Spleen (tissue), 11 donors: ENCODE data around the gene DQX1. TPM values are rescaled to one million over a fixed set of nuclear protein-coding genes. Genes with fewer than 3 reads are reported as not detected.
A peak's percentile ranks its signal among the peaks of the same experiment; 100 is the strongest.

Experiments
- DNase-seq: peaks from one replicate; pipeline ENCODE4 v3.0.0-alpha.2; 2020
- H3K27ac ChIP-seq, 8 donors: fragments of 200-600 bp; sonication (generic) in 7 of 8; 1 replicate in 4 of 8; 2 replicates in 4 of 8; pipeline versions ENCODE4 v1.5.0 to v1.8.0; 2016 to 2021; ENCODE audit warnings: inconsistent platforms in 4 of 8, mild to moderate bottlenecking in 4 of 8, moderate library complexity in 1 of 8
- H3K27me3 ChIP-seq, 7 donors: fragments of 200-600 bp; sonication (generic) in 6 of 7; replicated peaks in 1 of 7; 1 replicate in 4 of 7; 2 replicates in 3 of 7; pipeline versions ENCODE4 v1.5.0 to v1.8.0; 2016 to 2021; ENCODE audit warnings: inconsistent platforms in 3 of 7, mild to moderate bottlenecking in 1 of 7
- H3K36me3 ChIP-seq, 6 donors: fragments of 200-600 bp; sonication (generic) in 5 of 6; 1 replicate in 4 of 6; 2 replicates in 2 of 6; pipeline versions ENCODE4 v1.5.0 to v1.8.0; 2016 to 2021; ENCODE audit warnings: inconsistent platforms in 2 of 6
- H3K4me1 ChIP-seq, 6 donors: fragments of 200-600 bp; sonication (generic) in 5 of 6; 1 replicate in 3 of 6; 2 replicates in 3 of 6; pipeline versions ENCODE4 v1.5.0 to v1.8.0; 2016 to 2021; ENCODE audit warnings: inconsistent platforms in 3 of 6
- H3K4me3 ChIP-seq, 8 donors: fragments of 200-600 bp; sonication (generic) in 7 of 8; 1 replicate in 4 of 8; 2 replicates in 4 of 8; pipeline versions ENCODE4 v1.5.0 to v1.8.0; 2016 to 2021; ENCODE audit warnings: inconsistent platforms in 4 of 8, mild to moderate bottlenecking in 4 of 8, moderate library complexity in 2 of 8
- H3K9me3 ChIP-seq, 8 donors: fragments of 200-600 bp; sonication (generic) in 7 of 8; 1 replicate in 4 of 8; 2 replicates in 4 of 8; pipeline versions ENCODE4 v1.5.0 to v1.8.0; 2016 to 2021; ENCODE audit warnings: inconsistent platforms in 4 of 8
- POLR2A ChIP-seq, 3 donors: fragments of 450-650 bp; IDR thresholded peaks; one replicate each; pipeline ENCODE4 v1.5.1; 2017; ENCODE audit warnings: antibody characterized with exemption in 3 of 3, mild to moderate bottlenecking in 1 of 3
- POLR2AphosphoS5 ChIP-seq, 3 donors: sonication (generic); formaldehyde crosslinking; IDR thresholded peaks; one replicate each; pipeline ENCODE4 v1.5.1; 2017; ENCODE audit warnings: antibody characterized with exemption in 3 of 3
- WGBS, 5 donors: extraction: QIAGEN DNeasy Blood & Tissue Kit in 3 of 5; methylation state at CpG; one replicate each; pipeline versions ENCODE4 v1.1.5 to v1.1.7; 2013 to 2018; 5-methylcytosine and 5-hydroxymethylcytosine counted together
- intact Hi-C: fragments of 100-400 bp; cut with DNase I; formaldehyde crosslinking; loops from one replicate; pipeline ENCODE4 v1.15.0; 2023; ENCODE audit warnings: low total_unique reads
- polyA plus RNA-seq, 3 donors: library from polyadenylated mRNA; stranded (reverse); fragments of 200-250 nt; gene quantifications; one replicate each; pipeline ENCODE4 v1.2.1, GENCODE V29; 2013
- total RNA-seq, 7 donors: library from RNA; depleted of rRNA in 3 of 7; stranded (reverse); fragments of >200 nt in 3 of 7; fragmentation: NEBNext Ultra II Directional in 4 of 7; extraction: Animal tissue kit (Norgen Biotek cat#: 25700) in 4 of 7; gene quantifications; one replicate each; pipeline versions ENCODE4 v1.1.0 to v1.2.1, GENCODE V29; 2016 to 2021
- TF ChIP-seq, protein P1 (sequence below), 11 experiments: fragments of 200-600 bp in 7 of 11; fragments of 450-650 bp in 4 of 11; sonication (generic) in 4 of 11; IDR thresholded peaks in 8 of 11; conservative IDR thresholded peaks in 3 of 11; 1 replicate in 7 of 11; 2 replicates in 4 of 11; pipeline versions ENCODE4 v1.4.0 to v1.8.0; 2016 to 2021; ENCODE audit warnings: antibody characterized with exemption in 11 of 11, inconsistent platforms in 4 of 11, mild to moderate bottlenecking in 1 of 11
- donor health status: healthy with polysubstance abuse.
- donor health status: DM: no; HTN: no; CAD: no; lungs with moderate emphysema.
- donor health status: DM: no; HTN: no; CAD: no.
- donor health status: Bipolar disorder and iron deficiency.
- donor health status: healthy.
- donor health status: DM: no; HTN: no; CAD: no.
- donor health status: DM: yes; HTN: yes; CAD: no.

DQX1 gene
- total and polyA plus RNA-seq, 10 donors, result 0.09 to 0.52 (median 0.31) TPM; not detected in 2

DNA sequence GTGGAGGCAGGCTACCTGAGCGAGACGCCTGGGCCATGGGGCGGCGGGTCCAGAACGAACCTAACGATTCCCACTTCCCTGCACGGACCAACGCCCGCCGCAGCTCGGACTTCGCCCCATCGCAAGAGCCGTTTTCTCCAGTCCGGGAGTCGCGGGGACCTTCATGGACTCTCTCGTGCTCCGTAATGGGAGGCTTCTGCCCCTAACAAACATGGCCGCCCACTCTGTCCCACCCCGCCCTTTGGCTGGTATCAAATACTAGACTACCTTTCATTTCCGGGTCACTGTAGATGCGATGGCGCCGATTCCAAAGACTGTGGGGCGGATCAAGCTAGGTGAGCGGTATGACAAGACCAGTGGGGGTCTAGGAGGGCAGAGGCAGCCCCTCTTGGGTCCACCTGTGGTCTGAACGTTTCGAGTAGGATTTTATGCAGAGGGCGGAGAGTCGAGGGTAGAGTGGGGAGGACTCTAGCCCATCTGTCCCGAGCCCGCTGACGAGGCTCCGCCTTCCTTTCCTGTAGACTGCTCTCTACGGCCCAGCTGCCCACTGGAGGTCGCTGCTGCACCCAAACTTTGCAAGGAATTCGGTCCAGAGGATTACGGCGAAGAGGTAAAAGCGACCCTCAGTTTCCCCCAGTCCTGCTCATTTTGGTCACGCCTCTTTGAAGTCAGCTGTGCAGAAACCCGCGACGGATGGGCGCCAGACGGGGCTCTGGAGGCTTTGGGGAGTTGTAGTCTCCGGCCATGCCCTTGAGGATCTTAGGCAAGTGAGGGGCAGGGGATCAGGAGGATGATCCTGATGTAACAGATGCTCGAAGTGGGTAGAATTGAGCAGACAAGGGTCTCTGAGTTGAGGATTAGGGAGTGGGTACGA lies 43.0 kb downstream of the DQX1 start, which contains the start of the genes CCDC142 and TTC31:
Gene CCDC142, minus strand, starts transcription at position 198 of the 874 bp plus-strand sequence. Its CDS starts 161 bp downstream, at position 37.
Gene TTC31, plus strand, starts transcription at position 281 of the 874 bp plus-strand sequence. Its CDS starts 15 bp downstream, at position 296.
- DNase-seq, result peak; percentile 98
- H3K4me3 ChIP-seq, result peak within 1 kb of the TSS; percentile 72 to 96 (median 88)
- intact Hi-C loops, result loop anchor here (5.0 kb wide), 1 partner anchor 104 kb away; no protein-coding TSS in a partner anchor
- H3K27ac ChIP-seq, result peak within 1 kb of the TSS; percentile 85 to 97 (median 94)
- H3K36me3 ChIP-seq, result peaks cover 0 to 69% (median 27%) of the 10 kb centered on the region in 6 donors
- peak in 1 of 3 donors; percentile 55 for TF ChIP-seq POLR2A (IDR thresholded peaks at IDR 0.05)
- TF ChIP-seq, protein P1, sequence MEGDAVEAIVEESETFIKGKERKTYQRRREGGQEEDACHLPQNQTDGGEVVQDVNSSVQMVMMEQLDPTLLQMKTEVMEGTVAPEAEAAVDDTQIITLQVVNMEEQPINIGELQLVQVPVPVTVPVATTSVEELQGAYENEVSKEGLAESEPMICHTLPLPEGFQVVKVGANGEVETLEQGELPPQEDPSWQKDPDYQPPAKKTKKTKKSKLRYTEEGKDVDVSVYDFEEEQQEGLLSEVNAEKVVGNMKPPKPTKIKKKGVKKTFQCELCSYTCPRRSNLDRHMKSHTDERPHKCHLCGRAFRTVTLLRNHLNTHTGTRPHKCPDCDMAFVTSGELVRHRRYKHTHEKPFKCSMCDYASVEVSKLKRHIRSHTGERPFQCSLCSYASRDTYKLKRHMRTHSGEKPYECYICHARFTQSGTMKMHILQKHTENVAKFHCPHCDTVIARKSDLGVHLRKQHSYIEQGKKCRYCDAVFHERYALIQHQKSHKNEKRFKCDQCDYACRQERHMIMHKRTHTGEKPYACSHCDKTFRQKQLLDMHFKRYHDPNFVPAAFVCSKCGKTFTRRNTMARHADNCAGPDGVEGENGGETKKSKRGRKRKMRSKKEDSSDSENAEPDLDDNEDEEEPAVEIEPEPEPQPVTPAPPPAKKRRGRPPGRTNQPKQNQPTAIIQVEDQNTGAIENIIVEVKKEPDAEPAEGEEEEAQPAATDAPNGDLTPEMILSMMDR (IDR thresholded peaks at IDR 0.05 in 8 of 11, conservative IDR thresholded peaks at IDR 0.05 in 3 of 11), result peak; percentile 83 to 98 (median 94)
- peak; percentile 82 to 93 (median 85) for TF ChIP-seq POLR2AphosphoS5 (IDR thresholded peaks at IDR 0.05)
- no peaks in the 10 kb centered on the region for H3K27me3 ChIP-seq
- H3K9me3 ChIP-seq, result no peaks in the 10 kb centered on the region
- WGBS, 5 donors, result 1 to 3% (median 1%) methylated on average over 23 to 50 of the region's 50 CpGs
- peaks cover 33 to 64% (median 40%) of the 10 kb centered on the region in 6 donors for H3K4me1 ChIP-seq

DNA sequence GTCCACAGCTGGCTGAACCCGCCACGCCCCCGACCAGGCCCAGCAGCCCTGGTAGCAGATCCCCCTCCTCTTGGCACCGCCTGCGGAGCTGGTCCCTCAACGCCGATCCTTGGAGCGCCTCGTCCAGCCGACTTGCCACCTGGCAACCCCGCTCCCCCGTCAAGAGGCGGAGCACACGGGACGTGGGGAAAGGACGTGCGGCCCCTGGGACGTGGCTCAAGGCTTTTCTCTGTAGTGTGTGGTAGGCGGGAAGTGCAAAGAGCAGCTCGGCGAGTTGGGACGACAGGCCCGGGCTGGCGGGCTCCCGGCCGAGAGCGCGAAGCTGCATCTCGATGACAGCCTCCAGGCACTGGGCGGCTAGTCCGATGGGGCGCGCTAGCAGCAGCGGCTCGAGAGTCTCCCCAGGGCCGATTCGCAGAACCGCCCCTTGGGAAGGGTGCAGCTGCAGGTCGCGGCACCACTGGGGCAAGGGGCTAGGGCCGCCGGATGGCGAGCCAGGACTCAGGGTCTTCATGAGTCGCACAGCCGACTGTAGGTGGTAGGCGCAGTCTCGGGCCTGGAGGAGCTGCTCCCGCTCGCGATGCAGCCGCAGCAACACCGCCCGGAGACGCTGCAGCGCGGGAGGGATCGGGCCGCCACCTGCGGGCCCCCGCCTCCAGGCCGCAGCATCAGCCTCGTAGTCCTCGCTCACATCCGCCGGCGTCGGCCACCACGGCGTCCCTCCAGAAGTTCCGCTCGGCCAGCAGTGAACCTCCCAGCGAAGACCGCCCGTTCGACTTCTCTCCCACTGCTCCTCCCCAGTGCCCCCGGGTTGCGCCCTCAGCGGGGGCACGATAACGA lies 43.9 kb downstream of the DQX1 start:
- Histone ChIP-seq H3K27me3 (no peaks in the 10 kb centered on the region), H3K36me3 (peaks cover 0 to 69% (median 27%) of the 10 kb centered on the region in 6 donors), H3K9me3 (no peaks in the 10 kb centered on the region), H3K27ac (peak overlapping the region; percentile 85 to 97 (median 94)), H3K4me1 (peaks cover 33 to 68% (median 40%) of the 10 kb centered on the region in 6 donors), H3K4me3 (peak overlapping the region; percentile 72 to 96 (median 88))
- intact Hi-C loops, result loop anchor here (5.0 kb wide), 1 partner anchor 105 kb away; no protein-coding TSS in a partner anchor
- TF ChIP-seq POLR2A (IDR thresholded peaks at IDR 0.05) (no peak), POLR2AphosphoS5 (IDR thresholded peaks at IDR 0.05) (no peak)
- TF ChIP-seq, protein P1 (IDR thresholded peaks at IDR 0.05 in 8 of 11, conservative IDR thresholded peaks at IDR 0.05 in 3 of 11), result no peak
- peak; percentile 92 for DNase-seq
- 0 to 7% (median 2%) methylated on average over 31 to 80 of the region's 80 CpGs for WGBS, 5 donors

DNA sequence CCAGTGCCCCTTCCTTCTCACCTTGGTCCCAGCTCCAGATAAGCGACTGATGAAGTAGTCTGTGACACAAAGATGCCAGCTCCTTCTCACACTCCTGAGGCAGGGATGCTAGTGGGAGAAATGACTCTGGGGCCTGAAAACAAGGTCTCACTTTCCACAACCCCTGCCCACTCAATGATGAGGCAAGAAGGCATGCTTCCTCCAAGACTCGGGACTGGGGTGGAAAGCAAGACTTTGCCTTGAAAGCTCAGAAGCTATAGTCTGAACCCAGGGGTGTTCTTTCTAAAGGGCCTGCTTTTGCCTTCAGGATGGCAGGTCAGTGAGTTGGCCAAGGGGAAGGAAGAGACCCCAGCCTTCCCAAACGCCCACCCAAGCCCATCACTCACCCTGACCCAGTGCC lies 44.6 kb downstream of the DQX1 start:
- peaks cover 0 to 69% (median 25%) of the 10 kb centered on the region in 6 donors for H3K36me3 ChIP-seq
- H3K9me3 ChIP-seq, result no peaks in the 10 kb centered on the region
- H3K27me3 ChIP-seq, result no peaks in the 10 kb centered on the region
- peaks cover 33 to 68% (median 40%) of the 10 kb centered on the region in 6 donors for H3K4me1 ChIP-seq
- peak overlapping the region; percentile 72 to 96 (median 88) for H3K4me3 ChIP-seq
- WGBS, 5 donors, result 48 to 93% (median 70%) methylated on average over 2 to 3 of the region's 3 CpGs
- intact Hi-C loops, result loop anchor here (5.0 kb wide), 1 partner anchor 106 kb away; no protein-coding TSS in a partner anchor
- H3K27ac ChIP-seq, result peak overlapping the region in 5 of 8 donors; percentile 93 to 97 (median 94)
- TF ChIP-seq POLR2A (IDR thresholded peaks at IDR 0.05) (no peak), POLR2AphosphoS5 (IDR thresholded peaks at IDR 0.05) (no peak)
- TF ChIP-seq, protein P1 (IDR thresholded peaks at IDR 0.05 in 8 of 11, conservative IDR thresholded peaks at IDR 0.05 in 3 of 11), result no peak
- no peak for DNase-seq
